Sciatic nerve (tissue), 2 donors: ENCODE data around the gene SORBS1. TPM values are rescaled to one million over a fixed set of nuclear protein-coding genes. Genes with fewer than 3 reads are reported as not detected.
A peak's percentile ranks its signal among the peaks of the same experiment; 100 is the strongest.

Experiments used
- ATAC-seq: fragments of 200-7000 bp; cut with Tn5 transposase; one replicate; pipeline ENCODE4 v1.9.1; 2020; ENCODE audit warnings: mild to moderate bottlenecking, moderate library complexity
- DNase-seq: peaks from one replicate; pipeline ENCODE4 v3.0.0-alpha.2; 2020; ENCODE audit warnings: low spot score
- intact Hi-C: fragments of 100-400 bp; cut with DNase I; formaldehyde crosslinking; loops from one replicate; pipeline ENCODE4 v1.14.2; 2022
- total RNA-seq: library from RNA; stranded (reverse); fragmentation: NEBNext Ultra II Directional; extraction: Animal tissue kit (Norgen Biotek cat#: 25700); gene quantifications from one replicate; pipeline ENCODE4 v1.2.1, GENCODE V29; 2021
- donor health status: DM: no; HTN: no; CAD: no.
- donor health status: DM: no; HTN: no; CAD: no.

SORBS1 gene
- total RNA-seq, 1 donor from 2014 or later: 593 TPM

- ATAC-seq: no peak
- DNase-seq: no peak
- intact Hi-C loops: no loop called here
Observed at GRCh38 chr10:95328013-95328412, 233.2 kb downstream of the SORBS1 start.

- no peak for DNase-seq
- ATAC-seq: peak; percentile 60
Observed at GRCh38 chr10:95327367-95327766, 233.8 kb downstream of the SORBS1 start.

GRCh38 chr10:95326396-95326795, 234.8 kb downstream of the SORBS1 start:
- no peak for ATAC-seq
- intact Hi-C loops: no loop called here
- no peak for DNase-seq

More at GRCh38 chr10:95327367-95327766, 233.8 kb downstream of the SORBS1 start:
- intact Hi-C loops: no loop called here

- intact Hi-C loops: no loop called here
- ATAC-seq: no peak
- no peak for DNase-seq
Observed at GRCh38 chr10:95325863-95326262, 235.3 kb downstream of the SORBS1 start.

- no peak for ATAC-seq
- intact Hi-C loops: no loop called here
- DNase-seq: no peak
Observed at GRCh38 chr10:95324436-95325268, 236.5 kb downstream of the SORBS1 start.

- DNase-seq (no peak), ATAC-seq (no peak)
- intact Hi-C loops: no loop called here
Observed at GRCh38 chr10:95321554-95322301, 239.4 kb downstream of the SORBS1 start.

- intact Hi-C loops: no loop called here
- DNase-seq: no peak
- no peak for ATAC-seq
Observed at GRCh38 chr10:95319239-95319638, 241.9 kb downstream of the SORBS1 start.

GRCh38 chr10:95315509-95315908, 245.7 kb downstream of the SORBS1 start:
- DNase-seq: no peak
- intact Hi-C loops: no loop called here
- ATAC-seq: no peak

- no peak for DNase-seq
Observed at GRCh38 chr10:95314192-95314918, 246.8 kb downstream of the SORBS1 start.

GRCh38 chr10:95312986-95313495, 248.1 kb downstream of the SORBS1 start:
- ATAC-seq (no peak), DNase-seq (no peak)
- intact Hi-C loops: no loop called here

More at GRCh38 chr10:95314192-95314918, 246.8 kb downstream of the SORBS1 start:
- intact Hi-C loops: no loop called here
- ATAC-seq: peak; percentile 29

GRCh38 chr10:95312257-95312656, 248.9 kb downstream of the SORBS1 start:
- ATAC-seq (no peak), DNase-seq (no peak)
- intact Hi-C loops: no loop called here

GRCh38 chr10:95309958-95310357, 251.2 kb downstream of the SORBS1 start:
- intact Hi-C loops: no loop called here
- DNase-seq (no peak), ATAC-seq (no peak)

- DNase-seq (peak; percentile 85), ATAC-seq (peak; percentile 90)
- intact Hi-C loops: no loop called here
Observed at GRCh38 chr10:95308389-95309302, 252.5 kb downstream of the SORBS1 start.

- intact Hi-C loops: no loop called here
- DNase-seq: no peak
- ATAC-seq: no peak
Observed at GRCh38 chr10:95306851-95307250, 254.3 kb downstream of the SORBS1 start.

- no peak for ATAC-seq
- intact Hi-C loops: no loop called here
- no peak for DNase-seq
Observed at GRCh38 chr10:95306318-95306650, 254.9 kb downstream of the SORBS1 start.

- no peak for ATAC-seq
- DNase-seq: no peak
- intact Hi-C loops: no loop called here
Observed at GRCh38 chr10:95305606-95306317, 255.4 kb downstream of the SORBS1 start.

- DNase-seq: no peak
- intact Hi-C loops: no loop called here
- no peak for ATAC-seq
Observed at GRCh38 chr10:95304976-95305375, 256.2 kb downstream of the SORBS1 start.

- no peak for DNase-seq
- intact Hi-C loops: no loop called here
- no peak for ATAC-seq
Observed at GRCh38 chr10:95304463-95304862, 256.7 kb downstream of the SORBS1 start.
